ENCODE results near the gene COX7A2L.

- no peak for TF ChIP-seq CTCF (IDR thresholded peaks at IDR 0.05 in 4 of 5, conservative IDR thresholded peaks at IDR 0.05 in 1 of 5)
- TF ChIP-seq POLR2A (IDR thresholded peaks at IDR 0.05) = no peak
These were observed 23.6 kb downstream of the COX7A2L start for GRCh38 chr2:42337356-42337820.
